SK-N-SH (cell line): ENCODE measurements around the gene CUL9.

Experiments used
- CTCF ChIP-seq: fragments of 200-600 bp; sonication (generic); IDR thresholded peaks from 2 replicates; pipeline ENCODE4 v1.6.1; 2017; ENCODE audit warnings: antibody characterized with exemption, mild to moderate bottlenecking, moderate library complexity
- EP300 ChIP-seq, 2 experiments: IDR thresholded peaks; 2 replicates each; pipeline versions ENCODE4 v1.4.0 to v1.6.1; 2012; ENCODE audit warnings: borderline replicate concordance in 1 of 2, low read depth in 1 of 2, low read length in 1 of 2
- EZH2phosphoT487 ChIP-seq: fragments of 200-600 bp; sonication (generic); IDR thresholded peaks from 2 replicates; pipeline ENCODE4 v1.6.1; 2017; ENCODE audit warnings: low read depth, mixed run types, mild to moderate bottlenecking, antibody characterized with exemption, moderate library complexity, borderline replicate concordance
- FOXJ3 ChIP-seq: sonication (generic); formaldehyde crosslinking; IDR thresholded peaks from 2 replicates; pipeline ENCODE4 v1.5.1; 2020; ENCODE audit warnings: mild to moderate bottlenecking, missing genetic modification reagents
- JUND ChIP-seq: IDR thresholded peaks from 2 replicates; pipeline ENCODE4 v1.4.0; 2012
- POLR2AphosphoS5 ChIP-seq: IDR thresholded peaks from 2 replicates; pipeline ENCODE4 v1.6.1; 2012; ENCODE audit warnings: low read depth, low read length
- SMC3 ChIP-seq: IDR thresholded peaks from 2 replicates; pipeline ENCODE4 v1.6.1; 2012; ENCODE audit warnings: low read depth, low read length, improper control_type of control experiment
- USF1 ChIP-seq: IDR thresholded peaks from 2 replicates; pipeline ENCODE4 v1.4.0; 2012; ENCODE audit warnings: low read depth, borderline replicate concordance

GRCh38 chr6:43144879-43145278 lies 37.1 kb upstream of the CUL9 start:
- no peak for TF ChIP-seq USF1
- TF ChIP-seq JUND: no peak
- TF ChIP-seq FOXJ3 (CRISPR knock-in tag): no peak
- no peak for TF ChIP-seq CTCF
- TF ChIP-seq EZH2phosphoT487: no peak
- no peak for TF ChIP-seq EP300 (IDR thresholded peaks at IDR 0.05; ENCODE audit: borderline replicate concordance in 1 of 2, low read depth in 1 of 2, low read length in 1 of 2)
- TF ChIP-seq SMC3: no peak
- TF ChIP-seq POLR2AphosphoS5: no peak
